GM12878 (cell line): Measurements from ENCODE around the gene SLC22A12. TPM values are rescaled to one million over a fixed set of nuclear protein-coding genes. Genes with fewer than 3 reads are reported as not detected.

Experiments
- BMI1 ChIP-seq: fragments of 450-650 bp; IDR thresholded peaks from 2 replicates; pipeline ENCODE4 v1.6.1; 2016; ENCODE audit warnings: mild to moderate bottlenecking, moderate library complexity, borderline replicate concordance
- CEBPB ChIP-seq, 2 experiments: fragments of 150-350 bp in 1 of 2; IDR thresholded peaks; 2 replicates each; pipeline ENCODE4 v1.6.1; 2012 to 2014; ENCODE audit warnings: low read depth in 2 of 2, low read length in 2 of 2, borderline replicate concordance in 1 of 2, inconsistent platforms in 1 of 2
- CHD2 ChIP-seq: IDR thresholded peaks from 2 replicates; pipeline ENCODE4 v1.6.1; 2011; ENCODE audit warnings: low read depth, low read length, improper control_type of control experiment, borderline replicate concordance
- ESRRA ChIP-seq: IDR thresholded peaks from 2 replicates; pipeline ENCODE4 v1.6.1; 2012; ENCODE audit warnings: mild to moderate bottlenecking, low read length, improper control_type of control experiment
- GABPA ChIP-seq: IDR thresholded peaks from 2 replicates; pipeline ENCODE4 v1.6.1; 2014; ENCODE audit warnings: antibody characterized with exemption, low read depth, mild to moderate bottlenecking, inconsistent platforms
- PAX5 ChIP-seq: IDR thresholded peaks from 2 replicates; pipeline ENCODE4 v1.6.1; 2011; ENCODE audit warnings: low read depth, low read length, borderline replicate concordance
- PML ChIP-seq: IDR thresholded peaks from 2 replicates; pipeline ENCODE4 v1.6.1; 2012; ENCODE audit warnings: low read length, inconsistent platforms
- RFX5 ChIP-seq: IDR thresholded peaks from 2 replicates; pipeline ENCODE4 v1.6.1; 2011; ENCODE audit warnings: low read depth, low read length, improper control_type of control experiment
- RUNX3 ChIP-seq: IDR thresholded peaks from 2 replicates; pipeline ENCODE4 v1.6.1; 2012; ENCODE audit warnings: low read length, inconsistent platforms
- SIN3A ChIP-seq: IDR thresholded peaks from 2 replicates; pipeline ENCODE4 v1.6.1; 2012; ENCODE audit warnings: low read depth, low read length, improper control_type of control experiment
- SMARCA5 ChIP-seq: fragments of 450-650 bp; IDR thresholded peaks from 2 replicates; pipeline ENCODE4 v1.6.1; 2017; ENCODE audit warnings: mild to moderate bottlenecking
- SUZ12 ChIP-seq: fragments of 200-600 bp; sonication (generic); IDR thresholded peaks from one replicate; pipeline ENCODE4 v1.6.1; 2018; ENCODE audit warnings: antibody characterized with exemption, mild to moderate bottlenecking; ENCODE audit not compliant: unreplicated experiment
- TCF12 ChIP-seq: IDR thresholded peaks from 2 replicates; pipeline ENCODE4 v1.6.1; 2011; ENCODE audit warnings: low read depth, mild to moderate bottlenecking, low read length
- polyA plus RNA-seq, 11 experiments: library from polyadenylated mRNA; depleted of rRNA in 4 of 11; unstranded in 6 of 11; stranded (reverse) in 5 of 11; fragments of >200 nt; fragmentation: Nextera tagmentation in 4 of 11; fragmentation: Illumina TruSeq in 1 of 11; extraction: Ambion mirVana in 4 of 11; extraction: Trizol in 1 of 11; gene quantifications; 1 replicate in 1 of 11; 2 replicates in 10 of 11; pipeline versions ENCODE4 v1.2.1 to v1.2.3, GENCODE V29; 2011 to 2016; ENCODE audit warnings: inconsistent platforms in 2 of 11, missing spikeins in 2 of 11, low read depth in 1 of 11
- total RNA-seq, 4 experiments: library from RNA; depleted of rRNA in 3 of 4; stranded (reverse); fragments of >200 nt in 3 of 4; fragmentation: Illumina TruSeq in 1 of 4; extraction: Trizol in 1 of 4; gene quantifications; 2 replicates each; pipeline versions ENCODE4 v1.2.1 to v1.2.3, GENCODE V29; 2013 to 2021
- TF ChIP-seq, protein P1 (sequence below): fragments of 450-650 bp; IDR thresholded peaks from 2 replicates; pipeline ENCODE4 v1.6.1; 2016; ENCODE audit warnings: mild to moderate bottlenecking
- TF ChIP-seq, protein P2 (sequence below): IDR thresholded peaks from 2 replicates; pipeline ENCODE4 v1.6.1; 2012; ENCODE audit warnings: low read depth, low read length, improper control_type of control experiment
- TF ChIP-seq, protein P3 (sequence below), 3 experiments: IDR thresholded peaks in 2 of 3; conservative IDR thresholded peaks in 1 of 3; 2 replicates each; pipeline ENCODE4 v1.5.1; 2011; ENCODE audit warnings: low read depth in 3 of 3, low read length in 3 of 3, mild to moderate bottlenecking in 3 of 3, control low read depth in 2 of 3, moderate library complexity in 2 of 3, inconsistent platforms in 1 of 3, mixed read lengths in 1 of 3; ENCODE audit not compliant: control insufficient read depth in 2 of 3, insufficient read depth in 1 of 3; ENCODE audit errors: extremely low read depth in 1 of 3

Gene SLC22A12
- total and polyA plus RNA-seq, 10 of the 15 experiments (the other 5 are each of a cell fraction or from before 2014, with no cell fraction given), result not detected

DNA sequence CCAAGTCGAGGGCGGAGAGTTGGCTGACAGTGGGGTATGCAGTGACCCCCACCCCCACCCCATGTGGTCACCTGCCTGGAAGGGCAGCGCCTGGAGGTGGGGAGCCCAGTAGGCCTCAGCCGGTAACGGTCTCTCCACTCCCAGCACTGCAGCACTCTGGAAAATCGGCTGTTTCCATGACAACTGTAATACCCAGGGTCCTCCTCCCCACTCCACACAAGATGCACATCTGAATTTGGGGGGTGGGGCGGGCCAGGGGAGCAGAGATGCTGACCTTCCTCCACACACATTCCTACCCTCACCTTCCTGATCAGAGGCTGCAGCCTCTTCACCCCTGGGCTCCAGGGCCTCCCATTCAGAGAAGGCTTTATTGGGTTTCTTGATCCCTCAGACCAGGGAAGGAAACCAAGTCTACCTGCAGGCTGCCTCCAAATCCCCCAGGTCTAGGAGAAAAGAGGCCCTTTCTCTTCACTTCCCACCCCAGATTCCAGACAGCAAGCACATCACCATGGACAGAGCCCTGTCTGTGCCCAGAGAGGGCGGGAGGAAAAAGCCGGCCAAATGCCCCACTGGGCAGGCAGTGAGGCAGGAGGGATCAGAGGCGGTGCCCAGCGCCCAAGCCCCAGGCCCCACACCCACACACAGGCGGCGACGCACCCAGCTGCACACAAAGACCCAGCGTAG is 46.5 kb downstream of the SLC22A12 start (continued):
- TF ChIP-seq, protein P1, sequence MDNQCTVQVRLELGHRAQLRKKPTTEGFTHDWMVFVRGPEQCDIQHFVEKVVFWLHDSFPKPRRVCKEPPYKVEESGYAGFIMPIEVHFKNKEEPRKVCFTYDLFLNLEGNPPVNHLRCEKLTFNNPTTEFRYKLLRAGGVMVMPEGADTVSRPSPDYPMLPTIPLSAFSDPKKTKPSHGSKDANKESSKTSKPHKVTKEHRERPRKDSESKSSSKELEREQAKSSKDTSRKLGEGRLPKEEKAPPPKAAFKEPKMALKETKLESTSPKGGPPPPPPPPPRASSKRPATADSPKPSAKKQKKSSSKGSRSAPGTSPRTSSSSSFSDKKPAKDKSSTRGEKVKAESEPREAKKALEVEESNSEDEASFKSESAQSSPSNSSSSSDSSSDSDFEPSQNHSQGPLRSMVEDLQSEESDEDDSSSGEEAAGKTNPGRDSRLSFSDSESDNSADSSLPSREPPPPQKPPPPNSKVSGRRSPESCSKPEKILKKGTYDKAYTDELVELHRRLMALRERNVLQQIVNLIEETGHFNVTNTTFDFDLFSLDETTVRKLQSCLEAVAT, result no peak
- TF ChIP-seq TCF12 (no peak), CEBPB (IDR thresholded peaks at IDR 0.05; ENCODE audit: borderline replicate concordance in 1 of 2, low read depth in 2 of 2, low read length in 2 of 2) (no peak), CHD2 (0 out of 2 replicates have a peak, but pooled peaks have one; percentile 5), SMARCA5 (no peak), SIN3A (no peak), PAX5 (no peak), PML (no peak), BMI1 (peak; percentile 41; the same call in 1 of the 2 replicates), RUNX3 (no peak), GABPA (no peak), RFX5 (no peak), SUZ12 (no peak), ESRRA (no peak)
- TF ChIP-seq, protein P2, sequence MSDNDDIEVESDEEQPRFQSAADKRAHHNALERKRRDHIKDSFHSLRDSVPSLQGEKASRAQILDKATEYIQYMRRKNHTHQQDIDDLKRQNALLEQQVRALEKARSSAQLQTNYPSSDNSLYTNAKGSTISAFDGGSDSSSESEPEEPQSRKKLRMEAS, result no peak
- TF ChIP-seq, protein P3, sequence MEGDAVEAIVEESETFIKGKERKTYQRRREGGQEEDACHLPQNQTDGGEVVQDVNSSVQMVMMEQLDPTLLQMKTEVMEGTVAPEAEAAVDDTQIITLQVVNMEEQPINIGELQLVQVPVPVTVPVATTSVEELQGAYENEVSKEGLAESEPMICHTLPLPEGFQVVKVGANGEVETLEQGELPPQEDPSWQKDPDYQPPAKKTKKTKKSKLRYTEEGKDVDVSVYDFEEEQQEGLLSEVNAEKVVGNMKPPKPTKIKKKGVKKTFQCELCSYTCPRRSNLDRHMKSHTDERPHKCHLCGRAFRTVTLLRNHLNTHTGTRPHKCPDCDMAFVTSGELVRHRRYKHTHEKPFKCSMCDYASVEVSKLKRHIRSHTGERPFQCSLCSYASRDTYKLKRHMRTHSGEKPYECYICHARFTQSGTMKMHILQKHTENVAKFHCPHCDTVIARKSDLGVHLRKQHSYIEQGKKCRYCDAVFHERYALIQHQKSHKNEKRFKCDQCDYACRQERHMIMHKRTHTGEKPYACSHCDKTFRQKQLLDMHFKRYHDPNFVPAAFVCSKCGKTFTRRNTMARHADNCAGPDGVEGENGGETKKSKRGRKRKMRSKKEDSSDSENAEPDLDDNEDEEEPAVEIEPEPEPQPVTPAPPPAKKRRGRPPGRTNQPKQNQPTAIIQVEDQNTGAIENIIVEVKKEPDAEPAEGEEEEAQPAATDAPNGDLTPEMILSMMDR (IDR thresholded peaks at IDR 0.05 in 2 of 3, conservative IDR thresholded peaks at IDR 0.05 in 1 of 3; ENCODE audit: control insufficient read depth in 2 of 3, extremely low read depth in 1 of 3, insufficient read depth in 1 of 3, low read depth in 3 of 3, low read length in 3 of 3), result no peak
- TF ChIP-seq, all 136 proteins: peak for 3
